Measurements from ENCODE around the gene GCH1.
"Not testable (repeated sequence)": the region's sequence is repeated elsewhere in the genome, so short reads cannot be mapped to it uniquely, and the experiment has no call there.

Gene GCH1

GRCh38 chr14:54817506-54817905 lies 85.1 kb downstream of the GCH1 start:
- no peak for FAIRE-seq

- FAIRE-seq, result no peak
Measured at GRCh38 chr14:54816450-54816849, 86.2 kb downstream of the GCH1 start.

- no peak for FAIRE-seq
Measured at GRCh38 chr14:54815515-54815914, 87.1 kb downstream of the GCH1 start.

- FAIRE-seq, result no peak
Measured at GRCh38 chr14:54815016-54815415, 87.6 kb downstream of the GCH1 start.

DNA sequence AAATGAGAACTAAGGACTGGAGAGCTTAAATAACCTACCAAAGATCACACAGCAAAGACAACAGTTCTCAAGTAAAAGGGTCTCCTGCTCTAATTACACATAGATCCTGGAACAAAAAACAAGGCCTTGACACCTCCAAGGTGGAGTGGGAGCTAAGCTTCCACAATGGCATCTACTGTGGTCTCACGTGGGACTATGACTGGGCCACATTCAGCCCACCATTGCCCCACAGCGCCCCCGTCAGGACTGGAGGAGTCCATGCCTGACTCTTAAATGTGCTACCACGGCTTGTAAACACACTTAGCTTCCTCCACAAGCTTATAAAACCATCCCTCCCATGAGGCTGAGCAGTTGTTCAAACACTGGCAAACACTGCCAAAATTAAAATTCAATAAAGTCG lies 88.5 kb downstream of the GCH1 start:
- FAIRE-seq, result no peak

DNA sequence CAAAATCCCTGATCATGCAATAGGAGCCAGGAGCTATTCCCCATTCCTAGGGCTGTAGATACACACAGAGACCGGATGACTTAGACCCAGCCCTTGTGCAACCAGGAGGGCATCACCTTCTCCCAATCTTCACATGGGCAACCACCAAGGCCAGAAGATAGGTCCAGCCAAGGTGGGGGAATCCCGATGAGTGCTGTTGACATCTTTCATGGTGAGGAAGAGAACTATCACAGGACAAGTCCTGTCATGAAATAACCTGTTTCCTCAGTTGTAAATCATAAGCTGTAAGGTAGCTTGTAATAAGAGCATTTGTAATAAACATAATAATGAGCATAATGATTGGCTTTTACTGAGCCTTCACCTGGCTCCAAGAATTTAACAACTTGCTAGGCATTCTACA lies 89.5 kb downstream of the GCH1 start:
- FAIRE-seq, result no peak

DNA sequence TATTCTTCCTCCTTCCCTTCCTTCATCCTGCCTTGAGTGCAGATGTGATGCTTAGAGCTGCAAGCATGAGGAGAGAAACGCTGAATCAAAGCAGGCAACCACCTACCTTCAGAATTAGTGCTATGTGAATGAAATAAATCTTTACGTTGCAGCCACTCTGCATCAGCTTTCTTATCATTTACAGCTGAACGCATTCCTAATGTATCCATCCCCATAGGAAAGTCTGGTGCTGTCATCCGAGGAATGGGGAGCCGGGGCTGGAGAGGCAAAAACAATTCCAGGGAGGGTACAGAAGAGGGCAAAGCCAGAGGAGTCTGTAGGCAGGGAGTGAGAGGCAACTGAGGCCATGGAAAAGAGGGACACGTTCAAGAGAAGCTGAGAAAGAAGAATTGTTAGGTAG lies 90.0 kb downstream of the GCH1 start:
- FAIRE-seq, result no peak

DNA sequence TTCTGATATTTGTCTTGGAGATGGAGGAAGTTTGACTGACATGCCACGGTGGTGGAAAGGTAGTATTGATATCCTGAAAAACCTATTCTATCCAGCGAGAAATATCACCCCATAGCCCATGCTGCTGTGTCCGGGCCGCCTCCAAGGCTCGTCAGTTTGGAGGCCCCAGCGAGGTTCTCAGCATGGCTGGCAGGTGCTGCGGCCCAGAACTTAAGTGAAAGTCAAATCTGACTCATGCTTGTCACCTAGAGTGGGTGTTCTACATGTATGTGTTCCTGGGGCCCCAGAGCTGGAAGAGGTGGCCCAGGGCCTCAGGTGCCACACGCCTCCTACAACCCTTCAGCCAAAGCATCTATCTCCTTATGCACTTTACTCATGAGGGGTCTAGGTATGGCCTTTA lies 92.9 kb downstream of the GCH1 start:
- no peak for FAIRE-seq

DNA sequence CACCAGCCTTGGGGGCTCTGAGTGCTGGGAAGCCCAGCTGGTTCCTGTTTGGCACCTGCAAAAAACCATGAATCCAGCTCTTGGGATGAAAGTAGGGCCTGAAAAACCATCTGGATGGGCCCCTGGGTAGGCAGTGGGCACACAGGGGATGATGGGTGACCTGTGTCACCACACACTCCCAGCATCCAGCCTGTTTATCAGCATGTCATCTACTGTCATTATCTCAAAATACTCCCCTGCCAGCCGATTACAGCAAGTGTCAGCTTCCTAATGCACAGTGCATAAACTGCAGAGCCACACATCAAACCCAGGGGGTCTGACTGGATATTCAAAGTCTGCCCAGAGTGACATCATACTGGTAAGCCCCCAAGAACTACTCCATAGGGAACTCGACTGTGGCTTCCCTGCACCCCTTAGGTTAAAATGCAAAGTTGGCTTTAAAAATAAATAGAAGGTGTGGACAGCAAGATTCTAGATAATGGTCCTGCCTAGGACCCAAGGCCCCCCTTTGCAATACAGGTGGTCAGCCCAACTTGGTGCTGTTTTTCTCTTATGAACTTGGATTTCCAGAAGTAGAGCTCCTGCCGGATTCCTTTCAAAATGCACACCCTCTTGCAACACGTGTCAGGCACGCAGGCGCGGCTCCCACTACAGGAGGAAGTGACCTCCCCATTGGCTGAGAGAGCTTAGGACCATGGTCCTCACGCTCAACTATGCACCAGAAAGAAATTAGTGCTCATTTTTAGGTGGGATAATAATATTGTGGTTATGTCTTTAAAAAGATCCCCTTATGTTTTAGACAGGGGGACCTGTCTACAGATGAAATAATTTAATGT lies 94.1 kb downstream of the GCH1 start:
- FAIRE-seq, result no peak

- no peak for FAIRE-seq
Measured at GRCh38 chr14:54807881-54808280, 94.7 kb downstream of the GCH1 start.

DNA sequence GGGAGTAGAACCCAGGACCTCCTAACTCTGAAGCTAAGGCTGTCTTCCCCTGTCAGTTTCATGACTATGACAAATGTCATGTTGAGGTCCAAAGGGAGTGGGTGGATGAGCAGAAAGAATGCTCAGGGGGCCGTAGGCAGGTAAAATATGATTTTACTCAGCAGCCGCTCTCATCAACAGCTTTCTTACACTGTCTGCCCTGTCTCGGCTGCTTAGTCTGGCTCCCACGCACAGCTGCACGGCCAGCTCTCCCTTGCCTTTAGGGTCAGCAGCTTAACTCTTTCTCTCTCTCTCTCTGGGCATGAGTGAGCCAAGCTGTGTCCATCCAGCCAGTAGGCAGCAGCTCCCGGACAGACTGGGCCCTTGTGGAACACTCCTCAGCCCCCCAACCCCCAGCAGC lies 95.2 kb downstream of the GCH1 start:
- no peak for FAIRE-seq

DNA sequence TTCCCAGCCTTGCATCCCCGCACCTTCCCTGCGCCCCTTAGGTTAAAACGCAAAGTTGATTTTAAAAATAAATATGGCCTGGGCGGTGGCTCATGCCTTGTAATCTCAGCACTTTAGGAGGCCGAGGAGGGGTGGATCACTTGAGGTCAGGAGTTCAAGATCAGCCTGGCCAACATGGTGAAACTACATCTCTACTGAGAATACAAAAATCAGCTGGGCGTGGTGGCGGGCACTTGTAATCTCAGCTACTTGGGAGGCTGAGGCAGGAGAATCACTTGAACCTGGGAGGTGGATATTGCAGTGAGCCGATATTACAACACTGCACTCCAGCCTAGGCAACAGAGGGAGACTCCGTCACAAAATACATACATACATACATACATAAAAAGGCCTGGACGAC lies 96.0 kb downstream of the GCH1 start:
- FAIRE-seq, result no peak

DNA sequence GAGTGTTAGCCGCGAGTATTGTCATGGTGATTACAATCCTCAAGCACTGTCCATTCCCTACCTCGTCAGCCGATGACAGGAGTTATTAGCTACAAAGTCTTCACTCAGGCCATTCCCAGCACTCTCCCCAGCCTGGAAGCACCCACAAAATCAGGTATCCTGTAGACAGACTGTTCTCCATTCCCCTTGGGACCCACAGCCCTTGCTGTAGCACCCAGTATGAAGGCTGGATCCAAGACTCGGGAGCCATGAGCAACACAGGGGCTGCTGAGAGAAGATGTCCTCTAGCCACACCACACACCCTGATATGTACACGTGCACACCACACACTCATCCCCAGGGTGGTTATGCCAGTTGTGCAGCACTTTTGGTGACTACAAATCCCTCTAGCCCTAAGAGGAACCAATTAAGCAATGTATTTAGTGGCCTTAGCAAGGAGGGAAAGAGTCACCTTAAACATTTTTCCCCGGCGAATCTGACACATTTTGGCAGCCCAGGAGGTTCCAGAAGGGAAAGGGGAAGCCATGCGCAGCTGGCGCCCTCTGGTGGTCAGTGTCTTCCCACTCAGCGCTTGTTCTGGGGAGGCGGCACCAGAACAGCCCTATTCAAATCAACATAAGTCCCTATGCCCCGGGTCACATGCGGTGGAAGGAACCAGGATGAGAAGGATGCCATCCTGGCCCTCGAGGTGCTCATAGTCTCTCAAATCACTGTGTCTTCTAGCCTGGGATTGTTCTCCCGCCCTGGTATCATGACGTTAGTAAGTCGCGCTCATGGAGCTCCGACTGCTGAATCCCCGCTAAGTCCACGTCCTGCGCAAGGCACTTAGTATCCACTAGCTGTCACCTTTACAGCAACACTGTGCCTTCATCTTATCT lies 96.9 kb downstream of the GCH1 start:
- FAIRE-seq, result no peak

- FAIRE-seq, result no peak
Measured at GRCh38 chr14:54805070-54805444, 97.6 kb downstream of the GCH1 start.

GRCh38 chr14:54804538-54805041 lies 98.0 kb downstream of the GCH1 start:
- FAIRE-seq, result no peak

- no peak for FAIRE-seq
Measured at GRCh38 chr14:54803926-54804537, 98.6 kb downstream of the GCH1 start.

DNA sequence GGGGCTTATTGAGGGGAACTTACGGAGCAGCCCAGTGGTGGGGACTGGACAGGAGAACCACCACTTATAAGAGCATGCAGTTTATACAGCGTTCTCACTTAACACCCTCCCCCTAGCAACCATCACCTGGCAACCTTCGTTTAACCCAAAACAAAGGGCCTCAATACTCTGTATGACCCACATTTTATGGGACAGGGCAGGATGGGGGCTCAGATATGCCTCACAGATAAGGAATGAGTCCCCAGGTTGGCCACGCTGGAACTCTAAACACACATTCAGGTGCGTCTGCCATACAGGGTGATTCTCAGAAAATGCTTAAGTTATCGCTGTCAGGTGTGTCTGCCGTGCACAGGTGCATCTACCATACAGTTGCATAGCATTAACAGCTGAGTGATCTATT lies 99.2 kb downstream of the GCH1 start:
- no peak for FAIRE-seq

GRCh38 chr14:54801482-54801881 lies 101.1 kb downstream of the GCH1 start:
- not testable (repeated sequence) for FAIRE-seq

GRCh38 chr14:54798465-54799124 lies 104.0 kb downstream of the GCH1 start:
- FAIRE-seq, result no peak

- FAIRE-seq, result no peak
Measured at GRCh38 chr14:54797986-54798385, 104.6 kb downstream of the GCH1 start.

DNA sequence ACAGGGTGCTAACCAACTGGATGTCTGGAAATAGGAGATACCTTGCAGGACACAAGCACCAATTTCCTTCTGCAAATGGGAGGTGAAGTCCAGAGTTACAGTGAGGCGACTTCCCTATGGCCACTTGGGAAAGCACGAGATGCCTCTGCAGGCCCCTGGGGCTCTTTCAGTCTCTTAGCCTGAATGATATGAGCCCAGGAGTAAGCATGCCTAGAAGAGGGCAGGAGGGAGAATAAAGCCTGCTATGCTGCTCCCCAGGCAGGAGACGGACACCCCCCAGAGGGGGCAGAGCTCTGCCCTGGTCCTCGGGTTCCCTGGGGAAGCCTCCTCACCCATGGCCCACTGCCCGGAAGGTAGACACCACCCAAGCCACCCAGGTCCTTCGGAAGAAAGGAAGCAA lies 105.1 kb downstream of the GCH1 start:
- FAIRE-seq, result no peak

DNA sequence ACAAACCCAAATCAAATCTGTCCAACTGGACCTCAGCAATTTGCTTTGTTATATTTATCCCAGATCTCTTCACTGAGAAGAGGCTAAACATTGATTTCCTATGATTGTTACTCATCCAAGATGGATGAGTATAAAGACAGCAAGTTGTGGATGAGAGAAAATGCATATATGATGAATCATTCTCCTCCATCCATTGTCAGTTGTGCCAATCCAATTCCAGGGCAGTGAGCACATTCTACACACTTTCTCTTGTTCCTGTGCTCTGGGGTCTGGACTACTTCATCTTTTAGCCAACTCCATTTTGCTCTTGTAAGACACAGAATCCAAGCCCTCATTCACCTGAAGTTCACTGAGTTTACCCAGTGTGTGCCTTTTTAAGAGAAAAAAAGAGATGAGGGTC lies 105.7 kb downstream of the GCH1 start:
- no peak for FAIRE-seq

- FAIRE-seq, result no peak
Measured at GRCh38 chr14:54794796-54795195, 107.8 kb downstream of the GCH1 start.
